Stimulated activated naive CD8-positive, alpha-beta T cell treated with anti-CD3 and anti-CD28 coated beads, Interleukin-15, amount 100 ng/mL, for 72 hours (primary cell): ENCODE measurements around the gene DLGAP1.

Source experiments
- ATAC-seq: fragments of 150-1000 bp; cut with Tn5 transposase; 2 replicates; pipeline ENCODE4 v1.10.0; 2021; ENCODE audit warnings: mild to moderate bottlenecking, moderate library complexity
- DNase-seq, 2 donors: peaks; one replicate each; pipeline ENCODE4 v3.0.0; 2021 to 2022
- H3K27ac Mint-ChIP-seq, 2 donors: one replicate each; pipeline ENCODE4 v1.8.0; 2022; ENCODE audit warnings: mild to moderate bottlenecking in 2 of 2, mixed read lengths in 2 of 2, moderate library complexity in 2 of 2
- H3K27me3 Mint-ChIP-seq: one replicate; pipeline ENCODE4 v1.8.0; 2022; ENCODE audit warnings: mixed read lengths
- H3K4me1 Mint-ChIP-seq: one replicate; pipeline ENCODE4 v1.8.0; 2022; ENCODE audit warnings: mild to moderate bottlenecking, mixed read lengths
- H3K4me3 Mint-ChIP-seq, 2 donors: one replicate each; pipeline ENCODE4 v1.8.0; 2022; ENCODE audit warnings: mild to moderate bottlenecking in 2 of 2, mixed read lengths in 2 of 2, moderate library complexity in 1 of 2
- H3K9me3 Mint-ChIP-seq, 2 donors: one replicate each; pipeline ENCODE4 v1.8.0; 2022; ENCODE audit warnings: mixed read lengths in 2 of 2

DLGAP1 gene

DNA sequence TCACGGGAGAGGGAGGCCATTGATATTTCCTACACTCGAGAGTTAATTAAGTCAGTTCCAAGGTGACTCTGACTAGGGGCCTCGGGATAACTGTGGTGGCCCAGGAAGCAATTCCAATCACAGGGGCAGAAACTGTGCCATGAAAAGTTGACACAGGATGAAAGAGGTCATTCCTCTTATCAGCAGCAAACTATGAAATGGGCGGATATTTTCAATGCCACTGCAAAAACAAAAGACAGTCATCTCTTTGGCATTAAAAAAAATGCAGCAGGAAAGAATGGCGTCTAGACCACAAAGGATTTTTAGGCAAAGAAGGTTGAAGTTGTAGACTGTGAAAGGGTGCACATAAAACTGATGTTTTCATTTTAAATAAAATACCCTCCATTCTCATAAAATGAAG lies 955.1 kb downstream of the DLGAP1 start:
- no peak for DNase-seq
- Mint-ChIP-seq H3K4me3 (no peak overlapping the region), H3K4me1 (peaks cover 17% of the 10 kb centered on the region), H3K27me3 (peaks cover 32% of the 10 kb centered on the region), H3K27ac (no peak overlapping the region), H3K9me3 (no peaks in the 10 kb centered on the region)
- no peak for ATAC-seq

DNA sequence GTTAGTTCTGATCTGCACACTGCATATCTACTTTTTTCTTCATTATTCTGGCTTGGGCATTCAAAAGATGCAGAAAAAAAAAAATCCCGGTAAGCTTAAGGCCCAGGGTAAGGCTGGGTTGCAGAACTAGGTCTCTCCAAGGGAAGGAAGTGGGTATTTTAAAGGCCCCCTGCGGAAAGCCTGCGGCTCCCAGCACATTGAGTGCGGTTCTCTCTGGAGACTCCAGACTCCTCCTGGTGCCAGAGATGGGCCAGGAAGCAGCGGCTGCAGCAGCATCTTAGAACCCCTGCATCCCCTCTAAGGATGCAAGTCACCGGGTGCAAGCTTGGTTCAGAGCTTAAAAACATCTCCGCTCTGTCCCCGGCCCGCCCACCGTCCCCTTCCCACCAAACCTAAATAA lies 955.6 kb downstream of the DLGAP1 start:
- Mint-ChIP-seq H3K4me3 (peak overlapping the region; percentile 73 to 76), H3K9me3 (no peaks in the 10 kb centered on the region), H3K4me1 (peaks cover 17% of the 10 kb centered on the region), H3K27me3 (peaks cover 32% of the 10 kb centered on the region), H3K27ac (peak overlapping the region in 1 of 2 donors; percentile 24)
- DNase-seq: no peak
- peak; percentile 23 for ATAC-seq

DNA sequence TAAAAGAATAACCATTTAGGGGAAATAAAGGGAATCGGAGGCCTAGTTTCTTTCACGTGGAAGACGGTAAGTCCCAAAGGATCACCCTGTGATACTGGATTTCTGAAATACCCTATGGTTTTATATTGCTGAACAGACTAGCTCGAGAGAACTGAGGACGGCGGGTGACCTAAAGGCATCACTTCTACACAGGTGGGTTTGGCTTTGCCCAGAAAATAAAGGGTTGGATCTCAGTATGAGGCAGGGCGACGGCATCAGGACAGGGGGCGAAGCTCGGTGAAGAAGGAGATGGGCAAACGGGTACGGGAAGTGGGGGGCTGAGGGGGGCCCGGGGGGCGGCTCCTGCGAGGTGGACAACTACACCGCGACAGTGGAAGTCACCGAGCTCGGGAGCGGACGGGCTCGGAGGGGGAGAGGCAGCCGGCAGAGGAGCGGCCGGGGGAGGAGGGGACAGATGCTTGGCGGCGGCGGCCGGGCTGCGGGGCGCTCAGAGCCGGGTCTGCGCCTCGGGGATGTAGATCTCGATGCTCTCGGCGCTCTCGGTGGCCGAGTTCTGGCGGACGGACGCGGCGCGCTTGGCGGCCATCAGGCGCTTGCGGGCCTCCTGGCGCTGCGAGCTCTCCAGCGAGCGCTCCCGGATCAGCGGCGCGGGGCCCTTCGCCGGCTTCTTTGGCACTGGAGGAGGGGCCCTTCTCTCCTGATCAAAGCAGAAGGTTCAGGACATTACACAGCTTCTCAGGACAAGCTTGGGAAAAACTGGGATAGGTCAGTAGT lies 956.2 kb downstream of the DLGAP1 start:
- ATAC-seq (peak; percentile 68), DNase-seq (peak in 1 of 2 donors; percentile 16)
- H3K27me3 Mint-ChIP-seq: peaks cover 37% of the 10 kb centered on the region
- peak overlapping the region in 1 of 2 donors; percentile 63 for H3K27ac Mint-ChIP-seq
- H3K4me3 Mint-ChIP-seq: peak overlapping the region; percentile 73 to 76
- H3K4me1 Mint-ChIP-seq: peaks cover 20% of the 10 kb centered on the region
- H3K9me3 Mint-ChIP-seq: no peaks in the 10 kb centered on the region

DNA sequence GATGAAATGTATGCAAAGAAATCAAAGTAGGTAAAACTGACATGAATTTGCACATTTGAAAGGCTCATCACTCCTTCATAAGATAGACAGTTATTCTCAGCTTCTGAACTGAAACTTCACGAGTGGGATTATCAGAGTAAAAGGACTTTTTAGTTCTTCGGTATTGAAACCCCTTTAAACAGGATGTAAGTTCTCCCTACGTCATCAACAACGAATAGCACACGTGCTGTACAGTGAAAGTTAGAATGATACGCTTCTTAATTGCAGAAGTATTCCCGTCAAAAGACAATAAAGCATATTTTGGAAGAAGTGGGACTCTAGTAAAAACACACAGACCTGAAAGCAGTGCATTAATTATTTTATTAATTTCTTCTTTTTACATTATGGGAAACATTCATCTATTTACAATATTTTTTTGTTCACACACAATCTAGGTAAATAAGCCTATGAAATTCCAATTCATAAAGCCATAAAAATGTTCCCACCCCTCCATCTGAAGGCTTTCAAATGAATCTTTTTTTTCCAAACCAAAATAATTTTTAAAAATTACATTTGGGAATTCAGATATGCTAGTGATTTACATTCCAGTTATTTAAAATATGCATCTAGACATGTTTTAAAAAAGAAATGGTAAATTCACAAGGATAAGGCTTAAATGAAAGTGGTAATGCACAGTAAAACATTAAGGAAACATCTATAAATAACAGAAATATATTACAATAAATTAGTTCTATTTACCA lies 959.2 kb downstream of the DLGAP1 start:
- no peak overlapping the region for H3K4me3 Mint-ChIP-seq
- H3K9me3 Mint-ChIP-seq: no peaks in the 10 kb centered on the region
- DNase-seq (no peak), ATAC-seq (no peak)
- peaks cover 27% of the 10 kb centered on the region for H3K4me1 Mint-ChIP-seq
- H3K27ac Mint-ChIP-seq: no peak overlapping the region
- H3K27me3 Mint-ChIP-seq: peaks cover 55% of the 10 kb centered on the region

DNA sequence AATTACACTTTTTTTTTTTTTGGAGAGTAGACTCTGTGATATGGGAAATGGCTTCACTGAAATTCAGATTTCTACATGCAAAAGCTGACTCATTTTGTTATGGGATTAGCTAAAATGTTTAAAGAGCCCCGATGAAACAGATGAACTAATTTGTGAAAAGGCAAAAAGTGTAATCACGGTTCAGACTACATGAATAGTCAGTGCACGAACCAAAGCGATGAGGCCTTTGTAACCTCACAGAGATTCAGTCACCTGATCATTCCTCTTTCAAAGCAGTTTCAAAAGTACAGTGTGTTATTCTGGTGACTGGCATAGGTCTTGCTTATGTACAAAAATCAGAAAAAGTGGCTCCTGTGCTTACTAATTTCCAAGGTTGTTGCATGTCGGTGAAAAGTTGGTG lies 960.5 kb downstream of the DLGAP1 start:
- DNase-seq (no peak), ATAC-seq (no peak)
- Mint-ChIP-seq H3K4me1 (peaks cover 22% of the 10 kb centered on the region), H3K27me3 (peaks cover 45% of the 10 kb centered on the region), H3K27ac (no peak overlapping the region), H3K4me3 (no peak overlapping the region), H3K9me3 (no peaks in the 10 kb centered on the region)

DNA sequence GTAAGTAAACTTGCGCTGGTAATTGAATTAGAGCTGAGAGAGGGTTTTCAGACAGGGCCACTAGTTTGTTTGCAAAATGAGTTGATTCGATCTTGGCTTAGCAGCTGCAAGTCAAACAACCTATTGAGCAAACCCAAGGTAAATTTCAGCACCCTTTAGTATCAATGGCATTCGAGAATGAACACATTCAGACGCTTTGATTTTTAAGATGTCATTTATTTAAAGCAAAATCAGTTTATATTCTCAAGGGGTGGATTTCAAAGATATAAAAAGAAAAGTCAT lies 960.9 kb downstream of the DLGAP1 start:
- no peak for DNase-seq
- no peaks in the 10 kb centered on the region for H3K9me3 Mint-ChIP-seq
- peaks cover 41% of the 10 kb centered on the region for H3K27me3 Mint-ChIP-seq
- no peak overlapping the region for H3K4me3 Mint-ChIP-seq
- ATAC-seq: no peak
- H3K4me1 Mint-ChIP-seq: peaks cover 19% of the 10 kb centered on the region
- H3K27ac Mint-ChIP-seq: no peak overlapping the region

DNA sequence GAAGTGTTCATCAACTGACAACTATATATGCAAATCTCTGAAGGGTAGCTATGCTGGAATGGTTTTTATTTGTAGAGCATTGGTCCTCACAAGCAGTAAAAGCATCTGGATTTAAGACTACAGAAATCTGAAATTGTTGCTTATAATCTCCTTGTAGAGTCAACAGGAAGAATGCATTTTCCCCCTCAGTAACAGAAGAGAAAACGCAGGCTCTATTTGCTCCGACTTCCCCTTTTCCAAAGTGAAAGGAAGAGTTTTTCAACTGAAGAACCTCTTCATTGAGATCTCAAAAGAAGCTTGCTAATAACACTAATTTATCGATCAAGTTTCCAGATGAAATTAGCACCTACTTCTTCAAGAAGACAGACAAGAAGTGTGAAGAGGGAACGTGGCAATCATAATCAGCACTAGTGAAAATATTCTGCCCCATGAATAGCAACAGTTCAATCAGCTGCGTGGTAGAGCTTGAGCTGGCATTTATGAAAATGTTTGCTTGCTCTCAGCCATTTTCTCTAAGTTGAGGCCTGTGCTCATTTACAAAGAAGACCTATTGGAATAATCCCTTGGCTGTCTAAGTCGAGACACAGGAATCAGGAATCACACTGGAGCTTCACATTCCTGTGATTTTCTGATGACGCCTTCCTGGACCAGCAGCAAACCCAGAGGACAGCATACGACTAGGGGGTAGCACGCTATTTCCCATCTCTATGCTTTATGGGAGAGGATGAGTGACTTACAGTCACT lies 961.4 kb downstream of the DLGAP1 start:
- H3K4me1 Mint-ChIP-seq: peaks cover 13% of the 10 kb centered on the region
- peak overlapping the region; percentile 18 to 36 for H3K4me3 Mint-ChIP-seq
- H3K27ac Mint-ChIP-seq: no peak overlapping the region
- H3K27me3 Mint-ChIP-seq: peaks cover 36% of the 10 kb centered on the region
- H3K9me3 Mint-ChIP-seq: no peaks in the 10 kb centered on the region
- no peak for DNase-seq
- no peak for ATAC-seq

DNA sequence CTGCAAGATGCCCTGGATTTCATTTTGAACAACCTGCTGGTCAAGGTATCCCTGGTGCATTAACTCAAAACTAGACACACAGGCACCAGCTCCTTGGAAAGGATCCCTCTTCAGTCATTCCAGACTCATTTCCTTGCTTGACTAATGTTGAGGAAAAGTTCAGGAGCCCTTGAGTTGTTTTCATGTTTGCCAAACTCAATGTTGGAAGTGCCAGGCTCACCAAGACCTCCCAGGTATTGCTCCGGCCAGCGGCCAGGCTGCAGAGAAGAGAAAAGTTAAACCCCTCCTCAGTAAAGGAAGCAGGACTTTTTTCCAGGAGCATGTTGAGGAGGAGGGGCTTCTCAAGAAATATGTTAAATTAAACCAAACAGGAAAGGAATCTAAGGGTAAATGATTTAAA lies 962.4 kb downstream of the DLGAP1 start:
- DNase-seq: no peak
- Mint-ChIP-seq H3K27ac (no peak overlapping the region), H3K4me1 (peaks cover 10% of the 10 kb centered on the region), H3K4me3 (no peak overlapping the region), H3K27me3 (peaks cover 27% of the 10 kb centered on the region), H3K9me3 (no peaks in the 10 kb centered on the region)
- no peak for ATAC-seq

DNA sequence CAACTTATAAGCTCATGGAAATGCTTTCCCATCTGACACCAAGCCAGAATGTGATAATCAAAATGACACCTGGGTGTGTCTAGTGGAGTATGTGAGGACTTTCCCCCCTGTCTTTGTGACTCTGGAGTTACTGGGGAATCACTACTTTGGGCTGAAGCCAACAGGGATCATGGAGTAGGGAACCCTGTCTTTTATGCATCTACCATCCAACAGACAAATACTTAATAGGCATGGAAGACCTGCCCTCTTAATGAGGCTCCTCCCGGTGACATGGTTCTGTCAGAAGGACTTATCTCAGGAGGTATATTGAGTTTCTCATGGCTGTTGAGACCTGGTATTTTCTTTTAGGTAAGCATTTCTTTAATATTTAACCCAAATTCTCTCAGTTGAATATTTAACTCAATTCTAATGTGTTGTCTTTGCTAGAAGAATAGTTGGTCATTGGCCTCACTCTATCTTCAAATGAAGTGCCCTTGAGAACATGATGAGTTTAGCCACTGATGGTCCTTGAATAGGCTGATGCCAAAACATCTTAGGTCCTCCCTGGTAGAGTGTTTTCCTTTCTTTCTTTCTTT lies 963.0 kb downstream of the DLGAP1 start:
- Mint-ChIP-seq H3K9me3 (no peaks in the 10 kb centered on the region), H3K27ac (no peak overlapping the region), H3K4me1 (peaks cover 10% of the 10 kb centered on the region), H3K4me3 (no peak overlapping the region), H3K27me3 (peaks cover 23% of the 10 kb centered on the region)
- no peak for ATAC-seq
- DNase-seq: no peak

DNA sequence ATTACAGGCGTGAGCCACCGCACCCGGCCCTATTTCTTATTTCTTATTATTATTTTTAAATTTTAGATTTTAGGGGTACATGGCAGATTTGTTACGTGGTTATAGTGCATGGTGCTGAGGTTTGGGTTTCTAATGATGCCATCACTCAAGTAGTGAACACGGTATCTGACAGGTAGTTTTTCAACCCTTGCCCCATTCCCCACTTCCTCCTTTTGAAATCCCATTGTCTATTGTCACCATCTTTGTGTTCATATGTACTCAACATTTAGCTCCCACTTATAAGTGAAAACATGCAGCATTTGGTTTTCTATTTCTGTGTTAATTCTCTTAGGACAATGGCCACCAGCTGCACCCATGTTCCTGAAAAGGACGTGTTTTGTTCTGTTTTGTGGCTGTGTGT lies 965.6 kb downstream of the DLGAP1 start:
- no peaks in the 10 kb centered on the region for H3K9me3 Mint-ChIP-seq
- peaks cover 23% of the 10 kb centered on the region for H3K27me3 Mint-ChIP-seq
- peak overlapping the region in 1 of 2 donors; percentile 59 for H3K27ac Mint-ChIP-seq
- peaks cover 10% of the 10 kb centered on the region for H3K4me1 Mint-ChIP-seq
- ATAC-seq (no peak), DNase-seq (no peak)
- H3K4me3 Mint-ChIP-seq: no peak overlapping the region

DNA sequence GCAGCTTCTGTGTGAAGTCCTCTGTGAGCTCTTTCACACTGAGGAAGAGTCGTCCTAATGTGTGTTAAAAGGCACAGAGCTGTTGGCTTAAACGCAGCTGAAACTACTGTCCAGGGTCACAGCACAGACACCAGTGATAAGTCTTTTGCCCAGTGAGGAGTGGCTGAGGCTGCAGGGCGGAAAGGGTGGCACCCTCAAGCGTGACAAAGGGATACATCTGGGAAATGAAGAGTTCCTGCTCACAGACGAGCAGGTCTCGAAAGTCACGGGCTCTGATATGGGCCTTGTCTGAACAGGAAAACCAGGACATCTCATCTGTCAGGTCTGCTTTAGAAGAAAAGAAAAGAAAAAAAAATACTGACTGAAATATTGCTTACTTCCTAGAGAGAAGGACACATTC lies 968.6 kb downstream of the DLGAP1 start:
- Mint-ChIP-seq H3K27ac (peak overlapping the region in 1 of 2 donors; percentile 54), H3K27me3 (no peaks in the 10 kb centered on the region), H3K9me3 (no peaks in the 10 kb centered on the region), H3K4me1 (no peaks in the 10 kb centered on the region), H3K4me3 (no peak overlapping the region)
- ATAC-seq: no peak
- no peak for DNase-seq

DNA sequence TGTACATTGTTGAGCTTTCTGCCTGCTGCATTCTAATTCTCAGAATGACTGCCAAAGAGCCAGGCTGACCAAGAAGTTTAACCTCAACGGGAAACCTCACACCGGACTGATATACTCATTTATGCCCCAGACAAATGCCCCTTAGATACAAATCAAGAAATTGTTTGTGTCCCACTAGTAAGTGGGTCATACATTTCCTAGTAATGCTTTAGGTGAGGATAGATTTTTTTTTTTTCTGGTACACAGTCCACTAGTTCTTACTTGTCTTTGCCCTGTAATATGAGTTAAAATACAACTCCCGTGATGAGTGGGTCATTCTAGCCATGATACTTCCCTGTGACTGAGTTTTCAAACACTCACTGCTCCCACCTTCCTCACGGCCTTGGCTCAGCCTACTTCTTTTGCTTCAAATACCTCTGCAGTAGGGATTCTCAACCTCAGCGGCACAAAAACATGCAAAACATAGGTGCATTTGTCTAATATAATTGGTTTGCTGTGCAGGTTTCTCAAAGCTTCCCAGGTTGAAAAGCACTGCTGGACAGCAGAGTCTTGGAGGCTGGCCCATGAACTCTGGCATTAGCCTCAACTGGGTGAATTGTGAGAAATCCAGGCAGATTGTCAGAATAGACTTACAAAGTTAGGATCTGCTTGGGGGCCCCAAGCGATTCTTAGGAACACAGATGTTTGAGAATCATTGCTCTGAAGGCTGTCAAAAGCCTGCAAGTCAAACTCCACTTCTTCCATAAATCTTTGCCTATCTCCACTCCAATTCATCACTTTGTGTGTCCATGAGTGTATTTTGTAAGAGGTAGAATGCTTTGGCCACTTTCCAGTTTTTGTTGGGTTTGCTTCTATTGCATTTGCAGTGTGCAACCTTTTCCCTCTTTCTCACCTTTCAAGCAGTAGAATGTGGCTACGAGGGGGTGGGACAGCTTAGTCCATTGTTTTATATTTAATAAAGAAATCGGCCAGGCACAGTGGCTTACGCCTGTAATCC lies 969.7 kb downstream of the DLGAP1 start:
- DNase-seq (no peak), ATAC-seq (peak; percentile 26)
- Mint-ChIP-seq H3K4me3 (no peak overlapping the region), H3K27me3 (no peaks in the 10 kb centered on the region), H3K9me3 (no peaks in the 10 kb centered on the region), H3K4me1 (no peaks in the 10 kb centered on the region), H3K27ac (peak overlapping the region in 1 of 2 donors; percentile 64)

DNA sequence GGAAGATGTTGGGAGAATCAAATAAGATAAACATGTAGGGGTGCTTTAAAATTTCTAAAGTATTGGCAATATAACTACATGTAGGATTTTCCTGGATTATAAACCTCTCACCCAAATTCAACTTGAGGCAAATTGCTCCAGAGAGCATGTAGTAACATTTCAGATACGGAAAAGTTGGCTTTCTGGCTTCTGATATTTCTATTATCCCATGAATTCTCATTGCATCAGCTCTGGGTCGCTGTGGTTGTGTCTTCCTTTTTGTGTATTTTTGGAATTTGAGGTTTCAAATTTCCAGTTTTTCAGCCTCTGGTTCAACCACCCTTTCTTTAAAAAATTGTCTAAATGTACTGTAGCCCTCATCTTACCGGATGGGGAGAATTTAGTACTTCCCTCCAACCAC lies 972.8 kb downstream of the DLGAP1 start:
- Mint-ChIP-seq H3K4me3 (no peak overlapping the region), H3K27me3 (no peaks in the 10 kb centered on the region), H3K4me1 (no peaks in the 10 kb centered on the region), H3K27ac (no peak overlapping the region), H3K9me3 (no peaks in the 10 kb centered on the region)
- ATAC-seq: no peak
- DNase-seq: no peak

DNA sequence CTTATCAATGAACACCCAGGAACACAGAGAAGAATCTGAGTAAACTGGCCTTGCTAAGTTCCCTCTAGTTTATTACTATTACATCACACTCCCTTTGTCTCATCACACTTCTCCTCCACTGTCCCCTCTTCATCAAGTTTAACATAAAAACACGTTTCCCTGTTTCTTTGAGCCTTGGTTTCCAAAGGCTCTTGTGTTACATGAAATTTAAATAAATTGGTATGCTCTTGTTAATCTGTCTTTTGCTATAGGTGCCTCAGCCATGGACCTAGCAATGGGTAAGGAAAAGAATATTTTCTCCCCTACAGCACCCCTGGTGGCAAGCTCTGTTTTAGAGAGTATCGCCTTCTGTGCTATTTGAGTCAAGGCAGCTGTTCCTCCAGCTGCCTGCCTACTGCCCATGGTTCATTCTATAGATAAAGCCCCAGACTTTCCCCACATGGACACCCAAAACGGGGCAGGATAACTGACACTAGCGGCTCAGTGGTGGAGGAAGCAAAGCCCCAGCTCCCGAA lies 973.4 kb downstream of the DLGAP1 start:
- DNase-seq (no peak), ATAC-seq (peak; percentile 69)
- no peaks in the 10 kb centered on the region for H3K9me3 Mint-ChIP-seq
- H3K4me1 Mint-ChIP-seq: no peaks in the 10 kb centered on the region
- no peaks in the 10 kb centered on the region for H3K27me3 Mint-ChIP-seq
- H3K27ac Mint-ChIP-seq: peak overlapping the region in 1 of 2 donors; percentile 20
- H3K4me3 Mint-ChIP-seq: no peak overlapping the region
